CD14-positive monocyte (primary cell): ENCODE results near the gene SLC9A9. TPM values are rescaled to one million over a fixed set of nuclear protein-coding genes. Genes with fewer than 3 reads are reported as not detected.

Source experiments
- DNase-seq, 3 donors: peaks; one replicate each; pipeline ENCODE4 v3.0.0-alpha.2; 2011 to 2022
- H2AFZ ChIP-seq: 2 replicates; pipeline ENCODE4 v1.6.0; 2012; ENCODE audit warnings: mild to moderate bottlenecking, low read depth, low read length, inconsistent platforms; ENCODE audit not compliant: insufficient read depth, poor library complexity, severe bottlenecking
- H3K27ac ChIP-seq, 2 donors: 1 replicate in 1 of 2; 2 replicates in 1 of 2; pipeline ENCODE4 v1.5.1; 2012 to 2013; ENCODE audit warnings: low read length in 2 of 2, control low read depth in 1 of 2, inconsistent platforms in 1 of 2, low read depth in 1 of 2, mild to moderate bottlenecking in 1 of 2
- H3K27me3 ChIP-seq, 2 donors: one replicate each; pipeline versions ENCODE4 v1.6.0 to v1.6.1; 2011 to 2013; ENCODE audit warnings: low read length in 2 of 2; ENCODE audit not compliant: control insufficient read depth in 2 of 2, insufficient read depth in 2 of 2
- H3K36me3 ChIP-seq, 2 donors: replicated peaks in 1 of 2; 1 replicate in 1 of 2; 2 replicates in 1 of 2; pipeline versions ENCODE4 v1.5.1 to v1.6.1; 2012 to 2013; ENCODE audit warnings: low read length in 2 of 2, control low read depth in 1 of 2, inconsistent platforms in 1 of 2, mild to moderate bottlenecking in 1 of 2; ENCODE audit not compliant: insufficient read depth in 2 of 2, control insufficient read depth in 1 of 2
- H3K4me1 ChIP-seq, 2 donors: 1 replicate in 1 of 2; 2 replicates in 1 of 2; pipeline versions ENCODE4 v1.5.1 to v1.6.1; 2012 to 2013; ENCODE audit warnings: low read length in 2 of 2, control low read depth in 1 of 2, inconsistent platforms in 1 of 2, mild to moderate bottlenecking in 1 of 2, moderate library complexity in 1 of 2; ENCODE audit not compliant: insufficient read depth in 2 of 2, control insufficient read depth in 1 of 2
- H3K4me2 ChIP-seq: replicated peaks from 2 replicates; pipeline ENCODE3; 2012; ENCODE audit warnings: low read length, moderate library complexity, mild to moderate bottlenecking; ENCODE audit not compliant: poor library complexity, severe bottlenecking; ENCODE audit errors: extremely low read depth
- H3K4me3 ChIP-seq, 3 experiments: fragments of 200-600 bp in 1 of 3; sonication (generic) in 1 of 3; replicated peaks in 1 of 3; 1 replicate in 2 of 3; 2 replicates in 1 of 3; pipeline ENCODE4 v1.5.1; 2011 to 2013; ENCODE audit warnings: low read length in 3 of 3, mild to moderate bottlenecking in 3 of 3, control low read depth in 2 of 3, low read depth in 2 of 3, inconsistent platforms in 1 of 3, moderate library complexity in 1 of 3
- H3K79me2 ChIP-seq: 2 replicates; pipeline ENCODE4 v1.6.0; 2012; ENCODE audit warnings: mild to moderate bottlenecking, control low read depth, inconsistent platforms, low read length, moderate library complexity; ENCODE audit not compliant: insufficient read depth
- H3K9ac ChIP-seq: 2 replicates; pipeline ENCODE4 v1.6.0; 2017; ENCODE audit warnings: low read length, mild to moderate bottlenecking; ENCODE audit not compliant: insufficient read depth, poor library complexity, severe bottlenecking
- H3K9me3 ChIP-seq, 2 donors: replicated peaks in 1 of 2; 1 replicate in 1 of 2; 2 replicates in 1 of 2; pipeline versions ENCODE4 v1.5.1 to v1.6.1; 2012 to 2013; ENCODE audit warnings: low read length in 2 of 2, control low read depth in 1 of 2; ENCODE audit not compliant: control insufficient read depth in 1 of 2, insufficient read depth in 1 of 2
- H4K20me1 ChIP-seq: 2 replicates; pipeline ENCODE4 v1.6.0; 2012; ENCODE audit warnings: mild to moderate bottlenecking, low read length, control low read depth, moderate library complexity; ENCODE audit not compliant: insufficient read depth
- H3K27ac Mint-ChIP-seq, 7 donors: one replicate each; pipeline ENCODE4 v1.8.0; 2020; ENCODE audit warnings: mild to moderate bottlenecking in 7 of 7, mixed read lengths in 7 of 7, moderate library complexity in 6 of 7, inconsistent platforms in 2 of 7
- H3K27me3 Mint-ChIP-seq, 3 donors: one replicate each; pipeline ENCODE4 v1.8.0; 2021 to 2022; ENCODE audit warnings: low read depth in 3 of 3, mild to moderate bottlenecking in 3 of 3, mixed read lengths in 3 of 3, moderate library complexity in 3 of 3, inconsistent platforms in 1 of 3
- H3K36me3 Mint-ChIP-seq, 2 donors: one replicate each; pipeline ENCODE4 v1.8.0; 2020; ENCODE audit warnings: mixed read lengths in 2 of 2, inconsistent platforms in 1 of 2, mild to moderate bottlenecking in 1 of 2
- H3K4me1 Mint-ChIP-seq: one replicate; pipeline ENCODE4 v1.8.0; 2020; ENCODE audit warnings: mild to moderate bottlenecking, mixed read lengths
- H3K4me3 Mint-ChIP-seq, 2 donors: one replicate each; pipeline ENCODE4 v1.8.0; 2020; ENCODE audit warnings: mild to moderate bottlenecking in 2 of 2, mixed read lengths in 2 of 2, moderate library complexity in 1 of 2
- H3K9me3 Mint-ChIP-seq, 7 donors: one replicate each; pipeline ENCODE4 v1.8.0; 2020 to 2022; ENCODE audit warnings: mixed read lengths in 7 of 7, mild to moderate bottlenecking in 6 of 7, moderate library complexity in 6 of 7, inconsistent platforms in 2 of 7
- WGBS: methylation state at CpG from one replicate; pipeline ENCODE4 v1.1.5; 2013; ENCODE audit warnings: missing lambda C conversion rate; ENCODE audit not compliant: insufficient coverage; 5-methylcytosine and 5-hydroxymethylcytosine counted together
- intact Hi-C, 2 donors: fragments of 100-400 bp; cut with micrococcal nuclease; formaldehyde crosslinking; loops; one replicate each; pipeline versions ENCODE4 v1.15.0 to v1.15.1; 2023
- polyA plus RNA-seq, 3 donors: library from polyadenylated mRNA; depleted of rRNA in 1 of 3; unstranded in 2 of 3; stranded (reverse) in 1 of 3; fragments of 300-500 nt in 2 of 3; fragments of >200 nt in 1 of 3; fragmentation: Illumina TruSeq in 2 of 3; gene quantifications; 1 replicate in 2 of 3; 2 replicates in 1 of 3; pipeline ENCODE4 v1.2.3, GENCODE V29; 2012 to 2021
- TF ChIP-seq, protein P1 (sequence below): fragments of 200-600 bp; IDR thresholded peaks from one replicate; pipeline ENCODE4 v1.8.0; 2022; ENCODE audit warnings: antibody characterized with exemption, mild to moderate bottlenecking

Gene SLC9A9
- polyA plus RNA-seq, 3 donors: 14.1 to 32.8 (median 27.0) TPM

DNA sequence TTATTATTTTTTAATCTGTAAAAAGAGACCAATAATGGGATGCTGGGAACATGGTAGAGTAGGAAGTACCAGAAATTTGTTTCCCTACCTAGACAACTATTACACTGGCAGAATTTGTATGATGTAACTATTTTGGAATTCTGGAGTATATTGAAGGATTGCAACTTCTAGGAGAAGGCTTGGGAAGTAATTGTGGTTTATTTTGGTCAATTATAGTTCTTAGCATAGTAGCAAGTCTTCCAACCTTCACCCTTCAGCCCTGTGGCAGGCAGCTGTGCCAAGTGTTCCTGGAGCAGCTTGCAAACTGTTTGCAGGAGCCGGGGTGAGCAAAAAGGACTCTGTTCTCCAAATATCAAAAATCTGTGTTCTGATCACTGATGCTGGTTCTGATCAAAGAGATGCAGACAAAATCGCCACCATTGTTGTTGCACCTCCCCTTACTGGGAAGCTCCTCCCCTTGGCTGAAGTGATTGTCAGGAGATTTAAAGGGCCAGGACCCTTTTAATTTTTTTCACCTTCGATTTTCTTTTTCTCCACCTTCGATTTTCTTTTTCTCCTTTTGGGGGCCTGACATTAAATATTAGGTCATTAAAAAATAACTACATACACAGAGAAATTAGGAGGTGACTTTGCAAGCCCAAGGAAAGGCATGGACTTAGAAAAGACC is 363.3 kb downstream of the SLC9A9 start:
- H3K9me3 ChIP-seq: no peaks in the 10 kb centered on the region
- no peak overlapping the region for H3K27ac ChIP-seq
- H3K4me1 Mint-ChIP-seq: no peaks in the 10 kb centered on the region
- WGBS: 83% methylated on average over 1 of the region's 4 CpGs
- no peak overlapping the region for H2AFZ ChIP-seq
- H3K4me2 ChIP-seq: no peak overlapping the region
- intact Hi-C loops: no loop called here
- no peaks in the 10 kb centered on the region for H3K27me3 ChIP-seq
- no peak overlapping the region for H3K4me3 ChIP-seq
- H3K4me3 Mint-ChIP-seq: no peak overlapping the region
- no peak overlapping the region for H3K27ac Mint-ChIP-seq
- H3K4me1 ChIP-seq: no peaks in the 10 kb centered on the region
- no peaks in the 10 kb centered on the region for H4K20me1 ChIP-seq
- no peak for DNase-seq
- TF ChIP-seq, protein P1, sequence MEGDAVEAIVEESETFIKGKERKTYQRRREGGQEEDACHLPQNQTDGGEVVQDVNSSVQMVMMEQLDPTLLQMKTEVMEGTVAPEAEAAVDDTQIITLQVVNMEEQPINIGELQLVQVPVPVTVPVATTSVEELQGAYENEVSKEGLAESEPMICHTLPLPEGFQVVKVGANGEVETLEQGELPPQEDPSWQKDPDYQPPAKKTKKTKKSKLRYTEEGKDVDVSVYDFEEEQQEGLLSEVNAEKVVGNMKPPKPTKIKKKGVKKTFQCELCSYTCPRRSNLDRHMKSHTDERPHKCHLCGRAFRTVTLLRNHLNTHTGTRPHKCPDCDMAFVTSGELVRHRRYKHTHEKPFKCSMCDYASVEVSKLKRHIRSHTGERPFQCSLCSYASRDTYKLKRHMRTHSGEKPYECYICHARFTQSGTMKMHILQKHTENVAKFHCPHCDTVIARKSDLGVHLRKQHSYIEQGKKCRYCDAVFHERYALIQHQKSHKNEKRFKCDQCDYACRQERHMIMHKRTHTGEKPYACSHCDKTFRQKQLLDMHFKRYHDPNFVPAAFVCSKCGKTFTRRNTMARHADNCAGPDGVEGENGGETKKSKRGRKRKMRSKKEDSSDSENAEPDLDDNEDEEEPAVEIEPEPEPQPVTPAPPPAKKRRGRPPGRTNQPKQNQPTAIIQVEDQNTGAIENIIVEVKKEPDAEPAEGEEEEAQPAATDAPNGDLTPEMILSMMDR: no peak
- no peaks in the 10 kb centered on the region for H3K79me2 ChIP-seq
- H3K36me3 ChIP-seq: peaks cover 0 to 7% of the 10 kb centered on the region in 2 donors
- no peak overlapping the region for H3K9ac ChIP-seq
- peaks cover 0 to 4% (median 0%) of the 10 kb centered on the region in 7 donors for H3K9me3 Mint-ChIP-seq
- peaks cover 33 to 37% of the 10 kb centered on the region in 2 donors for H3K36me3 Mint-ChIP-seq
- H3K27me3 Mint-ChIP-seq: peaks cover 0 to 2% (median 0%) of the 10 kb centered on the region in 3 donors

DNA sequence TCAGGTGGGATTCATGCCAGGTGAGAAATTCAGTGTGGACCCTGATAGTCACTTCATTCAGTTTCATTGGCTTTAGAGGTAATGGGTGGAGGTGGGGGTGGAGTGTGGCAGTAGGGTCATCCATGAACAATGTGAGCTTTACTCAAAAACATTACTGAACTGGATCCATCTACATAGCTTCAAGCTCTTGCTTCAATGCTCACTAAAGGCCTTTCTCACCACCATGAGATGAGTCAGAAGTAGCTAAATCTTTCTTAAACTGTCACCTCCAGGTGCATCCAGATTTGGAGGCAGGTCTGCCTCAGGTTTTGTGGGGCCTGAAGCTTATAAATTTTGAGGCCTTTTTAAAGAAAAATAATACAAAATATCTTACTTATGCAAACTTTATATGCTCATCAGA is 365.1 kb downstream of the SLC9A9 start:
- Histone ChIP-seq H3K27ac (no peak overlapping the region), H3K27me3 (no peaks in the 10 kb centered on the region), H3K4me1 (no peaks in the 10 kb centered on the region), H3K9ac (no peak overlapping the region), H3K36me3 (peaks cover 0 to 14% of the 10 kb centered on the region in 2 donors), H3K79me2 (no peaks in the 10 kb centered on the region), H3K9me3 (no peaks in the 10 kb centered on the region), H2AFZ (no peak overlapping the region), H3K4me2 (no peak overlapping the region), H3K4me3 (no peak overlapping the region), H4K20me1 (no peaks in the 10 kb centered on the region)
- TF ChIP-seq, protein P1: no peak
- Mint-ChIP-seq H3K4me3 (no peak overlapping the region), H3K36me3 (peaks cover 33 to 41% of the 10 kb centered on the region in 2 donors), H3K9me3 (peaks cover 0 to 4% (median 0%) of the 10 kb centered on the region in 7 donors), H3K27ac (no peak overlapping the region), H3K4me1 (peaks cover 1% of the 10 kb centered on the region), H3K27me3 (peaks cover 0 to 2% (median 0%) of the 10 kb centered on the region in 3 donors)
- DNase-seq: no peak
- intact Hi-C loops: no loop called here
